Smooth muscle cell (in vitro differentiated cells): Measurements from ENCODE around the gene ATXN10. TPM values are rescaled to one million over a fixed set of nuclear protein-coding genes. Genes with fewer than 3 reads are reported as not detected.

ENCODE experiments used
- DNase-seq: peaks from one replicate; lab custom pipeline; 2025; ENCODE audit not compliant: unreplicated experiment; lab: John Stamatoyannopoulos, UW
- H2AFZ ChIP-seq: fragments of 200-600 bp; sonication (generic); 2 replicates; pipeline ENCODE4 v1.6.0; 2016; ENCODE audit warnings: antibody characterized with exemption, low read depth, mild to moderate bottlenecking
- H3F3A ChIP-seq: fragments of 200-600 bp; sonication (generic); 2 replicates; pipeline ENCODE4 v1.6.0; 2017; ENCODE audit warnings: antibody characterized with exemption, low read depth
- H3K27ac ChIP-seq: fragments of 200-600 bp; sonication (generic); 2 replicates; pipeline ENCODE4 v1.5.1; 2016; ENCODE audit warnings: low read depth, mild to moderate bottlenecking
- H3K27me3 ChIP-seq: fragments of 200-600 bp; sonication (generic); 2 replicates; pipeline ENCODE4 v1.6.1; 2016; ENCODE audit warnings: low read depth, mild to moderate bottlenecking
- H3K36me3 ChIP-seq: fragments of 200-600 bp; sonication (generic); 2 replicates; pipeline ENCODE4 v1.5.1; 2016; ENCODE audit warnings: low read depth
- H3K4me1 ChIP-seq: fragments of 200-600 bp; sonication (generic); 2 replicates; pipeline ENCODE4 v1.5.1; 2016; ENCODE audit warnings: low read depth
- H3K4me2 ChIP-seq: fragments of 200-600 bp; sonication (generic); 2 replicates; pipeline ENCODE4 v1.6.0; 2016; ENCODE audit warnings: mild to moderate bottlenecking
- H3K4me3 ChIP-seq: fragments of 200-600 bp; sonication (generic); 2 replicates; pipeline ENCODE4 v1.5.1; 2016; ENCODE audit warnings: mild to moderate bottlenecking
- H3K79me2 ChIP-seq: fragments of 200-600 bp; sonication (generic); 2 replicates; pipeline ENCODE4 v1.6.0; 2016; ENCODE audit warnings: low read depth, mild to moderate bottlenecking
- H3K9ac ChIP-seq: fragments of 200-600 bp; sonication (generic); 2 replicates; pipeline ENCODE4 v1.6.0; 2016; ENCODE audit warnings: low read depth
- H3K9me3 ChIP-seq: fragments of 200-600 bp; sonication (generic); replicated peaks from 2 replicates; pipeline ENCODE4 v1.5.1; 2016; ENCODE audit warnings: low read depth
- H4K20me1 ChIP-seq: fragments of 200-600 bp; sonication (generic); 2 replicates; pipeline ENCODE4 v1.6.0; 2016; ENCODE audit warnings: low read depth
- WGBS: methylation state at CpG from one replicate; pipeline ENCODE4 v1.1.7; 2016; ENCODE audit warnings: low lambda C conversion rate; 5-methylcytosine and 5-hydroxymethylcytosine counted together
- polyA plus RNA-seq: library from polyadenylated mRNA; unstranded; fragments of >200 nt; fragmentation: Nextera tagmentation; extraction: Ambion mirVana; gene quantifications from 2 replicates; pipeline ENCODE4 v1.2.1, GENCODE V29; 2016
- total RNA-seq: library from RNA; depleted of rRNA; stranded (reverse); fragments of >200 nt; gene quantifications from 2 replicates; pipeline ENCODE4 v1.2.3, GENCODE V29; 2014
- TF ChIP-seq, protein P1 (sequence below): fragments of 200-600 bp; sonication (generic); IDR thresholded peaks from 2 replicates; pipeline ENCODE4 v1.5.1; 2017; ENCODE audit warnings: borderline replicate concordance, mild to moderate bottlenecking, antibody characterized with exemption; ENCODE audit not compliant: insufficient read depth, poor library complexity, severe bottlenecking

ATXN10 gene
- total and polyA plus RNA-seq, 2 experiments from 2014 or later, result 117 to 131 TPM

- H3K79me2 ChIP-seq, result peaks cover 56% of the 10 kb centered on the region
Observed at GRCh38 chr22:45769569-45770210, 98.1 kb downstream of the ATXN10 start.

DNA sequence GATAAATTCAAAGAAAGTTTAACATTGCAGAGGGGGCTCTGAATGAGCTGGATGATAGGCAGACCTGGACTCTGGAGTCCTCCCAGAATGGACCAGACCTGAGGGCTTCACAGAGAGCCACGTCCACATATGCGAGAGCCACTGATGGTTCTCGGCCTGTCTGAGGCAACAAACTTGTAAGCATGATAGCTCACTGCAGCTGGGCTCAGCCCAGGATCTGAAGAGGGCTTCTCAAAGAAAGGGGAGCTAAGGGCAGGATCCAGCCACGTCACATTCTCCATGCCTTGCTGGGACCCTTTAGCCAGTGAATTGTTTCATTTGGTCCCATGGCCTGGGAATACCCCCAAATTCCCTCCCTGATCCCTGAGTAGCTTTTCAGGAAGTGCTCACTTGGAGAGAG lies 98.9 kb downstream of the ATXN10 start:
- H3K9ac ChIP-seq, result no peak overlapping the region
- peaks cover 62% of the 10 kb centered on the region for H3K79me2 ChIP-seq
- H3K4me2 ChIP-seq, result no peak overlapping the region
- H3K27ac ChIP-seq, result no peak overlapping the region
- TF ChIP-seq, protein P1, sequence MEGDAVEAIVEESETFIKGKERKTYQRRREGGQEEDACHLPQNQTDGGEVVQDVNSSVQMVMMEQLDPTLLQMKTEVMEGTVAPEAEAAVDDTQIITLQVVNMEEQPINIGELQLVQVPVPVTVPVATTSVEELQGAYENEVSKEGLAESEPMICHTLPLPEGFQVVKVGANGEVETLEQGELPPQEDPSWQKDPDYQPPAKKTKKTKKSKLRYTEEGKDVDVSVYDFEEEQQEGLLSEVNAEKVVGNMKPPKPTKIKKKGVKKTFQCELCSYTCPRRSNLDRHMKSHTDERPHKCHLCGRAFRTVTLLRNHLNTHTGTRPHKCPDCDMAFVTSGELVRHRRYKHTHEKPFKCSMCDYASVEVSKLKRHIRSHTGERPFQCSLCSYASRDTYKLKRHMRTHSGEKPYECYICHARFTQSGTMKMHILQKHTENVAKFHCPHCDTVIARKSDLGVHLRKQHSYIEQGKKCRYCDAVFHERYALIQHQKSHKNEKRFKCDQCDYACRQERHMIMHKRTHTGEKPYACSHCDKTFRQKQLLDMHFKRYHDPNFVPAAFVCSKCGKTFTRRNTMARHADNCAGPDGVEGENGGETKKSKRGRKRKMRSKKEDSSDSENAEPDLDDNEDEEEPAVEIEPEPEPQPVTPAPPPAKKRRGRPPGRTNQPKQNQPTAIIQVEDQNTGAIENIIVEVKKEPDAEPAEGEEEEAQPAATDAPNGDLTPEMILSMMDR, result no peak
- no peaks in the 10 kb centered on the region for H3K36me3 ChIP-seq
- no peaks in the 10 kb centered on the region for H3F3A ChIP-seq
- H3K4me3 ChIP-seq, result no peak overlapping the region
- H3K4me1 ChIP-seq, result no peaks in the 10 kb centered on the region
- H4K20me1 ChIP-seq, result peaks cover 67% of the 10 kb centered on the region
- no peaks in the 10 kb centered on the region for H3K27me3 ChIP-seq
- WGBS, result 74% methylated on average over 4 of the region's 4 CpGs
- no peak overlapping the region for H2AFZ ChIP-seq
- H3K9me3 ChIP-seq, result no peaks in the 10 kb centered on the region
- DNase-seq, result no peak

More at GRCh38 chr22:45769569-45770210, 98.1 kb downstream of the ATXN10 start:
- Histone ChIP-seq H3K4me2 (no peak overlapping the region), H3K9me3 (no peaks in the 10 kb centered on the region), H3K9ac (no peak overlapping the region), H2AFZ (no peak overlapping the region), H3F3A (no peaks in the 10 kb centered on the region), H3K4me3 (no peak overlapping the region), H3K27me3 (no peaks in the 10 kb centered on the region), H3K27ac (no peak overlapping the region), H3K36me3 (no peaks in the 10 kb centered on the region), H4K20me1 (peaks cover 68% of the 10 kb centered on the region), H3K4me1 (peaks cover 2% of the 10 kb centered on the region)
- TF ChIP-seq, protein P1, result no peak
- WGBS, result 87% methylated on average over 3 of the region's 3 CpGs
- no peak for DNase-seq

DNA sequence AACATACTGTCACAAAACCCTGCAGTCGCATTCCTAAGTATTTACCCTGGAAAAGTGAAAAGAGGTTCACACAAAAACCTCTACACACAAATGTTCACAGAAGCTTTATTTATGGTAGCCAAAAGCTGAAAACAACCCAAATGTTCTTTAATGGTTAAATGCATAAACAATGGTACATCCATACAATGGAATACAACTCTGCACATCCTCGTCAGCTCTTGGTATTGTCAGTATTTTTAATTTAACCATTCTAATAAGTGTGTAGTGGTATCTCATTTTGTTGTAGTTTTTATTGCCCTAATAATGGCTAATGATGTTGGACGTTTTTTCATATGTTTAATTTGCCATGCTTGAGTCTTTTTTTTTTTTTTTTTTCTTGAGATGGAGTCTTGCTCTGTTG lies 99.4 kb downstream of the ATXN10 start:
- Histone ChIP-seq H3K79me2 (peaks cover 57% of the 10 kb centered on the region), H3K4me2 (no peak overlapping the region), H3K27me3 (no peaks in the 10 kb centered on the region), H3F3A (no peaks in the 10 kb centered on the region), H2AFZ (no peak overlapping the region), H3K36me3 (no peaks in the 10 kb centered on the region), H3K4me1 (no peaks in the 10 kb centered on the region), H3K9me3 (no peaks in the 10 kb centered on the region), H3K9ac (no peak overlapping the region), H4K20me1 (peaks cover 62% of the 10 kb centered on the region), H3K27ac (no peak overlapping the region), H3K4me3 (no peak overlapping the region)
- DNase-seq, result no peak
- 97% methylated on average over 3 of the region's 3 CpGs for WGBS
- TF ChIP-seq, protein P1, result no peak

- 100% methylated on average over 2 of the region's 2 CpGs for WGBS
- TF ChIP-seq, protein P1, result no peak
- DNase-seq, result no peak
- no peaks in the 10 kb centered on the region for H3F3A ChIP-seq
- H3K27ac ChIP-seq, result no peak overlapping the region
- H3K27me3 ChIP-seq, result no peaks in the 10 kb centered on the region
- peaks cover 65% of the 10 kb centered on the region for H4K20me1 ChIP-seq
- H3K4me1 ChIP-seq, result no peaks in the 10 kb centered on the region
- no peak overlapping the region for H2AFZ ChIP-seq
- H3K9ac ChIP-seq, result no peak overlapping the region
- H3K79me2 ChIP-seq, result peaks cover 51% of the 10 kb centered on the region
- no peak overlapping the region for H3K4me3 ChIP-seq
- H3K9me3 ChIP-seq, result no peaks in the 10 kb centered on the region
- H3K36me3 ChIP-seq, result no peaks in the 10 kb centered on the region
- H3K4me2 ChIP-seq, result no peak overlapping the region
Observed at GRCh38 chr22:45771711-45772110, 100.1 kb downstream of the ATXN10 start.
